ENCODE data around the gene NMU.
"Not testable (repeated sequence)": the region's sequence is repeated elsewhere in the genome, so short reads cannot be mapped to it uniquely, and the experiment has no call there.

DNA sequence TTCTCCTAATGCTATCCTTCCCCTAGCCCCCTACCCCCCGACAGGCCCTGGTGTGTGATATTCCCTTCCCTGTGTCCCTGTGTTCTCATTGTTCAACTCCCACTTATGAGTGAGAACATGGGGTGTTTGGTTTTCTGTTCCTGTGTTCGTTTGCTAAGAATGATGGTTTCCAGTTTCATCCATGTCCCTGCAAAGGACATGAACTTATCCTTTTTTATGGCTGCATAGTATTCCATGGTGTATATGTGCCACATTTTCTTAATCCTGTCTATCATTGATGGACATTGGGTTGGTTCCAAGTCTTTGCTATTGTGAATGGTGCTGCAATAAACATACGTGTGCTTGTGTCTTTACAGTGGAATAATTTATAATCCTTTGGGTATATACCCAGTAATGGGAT is 46.7 kb upstream of the NMU start:
- TF ChIP-seq RFX5 (IDR thresholded peaks at IDR 0.05); ESRRA (IDR thresholded peaks at IDR 0.05; ENCODE audit: borderline replicate concordance, low read length): not testable (repeated sequence)
- TF ChIP-seq, protein P1, sequence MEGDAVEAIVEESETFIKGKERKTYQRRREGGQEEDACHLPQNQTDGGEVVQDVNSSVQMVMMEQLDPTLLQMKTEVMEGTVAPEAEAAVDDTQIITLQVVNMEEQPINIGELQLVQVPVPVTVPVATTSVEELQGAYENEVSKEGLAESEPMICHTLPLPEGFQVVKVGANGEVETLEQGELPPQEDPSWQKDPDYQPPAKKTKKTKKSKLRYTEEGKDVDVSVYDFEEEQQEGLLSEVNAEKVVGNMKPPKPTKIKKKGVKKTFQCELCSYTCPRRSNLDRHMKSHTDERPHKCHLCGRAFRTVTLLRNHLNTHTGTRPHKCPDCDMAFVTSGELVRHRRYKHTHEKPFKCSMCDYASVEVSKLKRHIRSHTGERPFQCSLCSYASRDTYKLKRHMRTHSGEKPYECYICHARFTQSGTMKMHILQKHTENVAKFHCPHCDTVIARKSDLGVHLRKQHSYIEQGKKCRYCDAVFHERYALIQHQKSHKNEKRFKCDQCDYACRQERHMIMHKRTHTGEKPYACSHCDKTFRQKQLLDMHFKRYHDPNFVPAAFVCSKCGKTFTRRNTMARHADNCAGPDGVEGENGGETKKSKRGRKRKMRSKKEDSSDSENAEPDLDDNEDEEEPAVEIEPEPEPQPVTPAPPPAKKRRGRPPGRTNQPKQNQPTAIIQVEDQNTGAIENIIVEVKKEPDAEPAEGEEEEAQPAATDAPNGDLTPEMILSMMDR (IDR thresholded peaks at IDR 0.05): not testable (repeated sequence)

All from A549 (cell line).